Measurements from ENCODE around the gene SH3GLB2.

The SH3GLB2 gene

GRCh38 chr9:129012343-129012742, 15.8 kb downstream of the SH3GLB2 start:
- H4K20me1 ChIP-seq (ENCODE audit: insufficient read depth, low read length, poor library complexity, severe bottlenecking), result no peaks in the 10 kb centered on the region
- no peaks in the 10 kb centered on the region for H3F3A ChIP-seq (ENCODE audit: low read depth)
- H3K79me2 ChIP-seq (ENCODE audit: insufficient read depth, low read length), result no peaks in the 10 kb centered on the region
- H3K4me1 ChIP-seq (ENCODE audit: insufficient read depth, low read length, poor library complexity, severe bottlenecking), result no peaks in the 10 kb centered on the region
- TF ChIP-seq CTCF (conservative IDR thresholded peaks at IDR 0.05; ENCODE audit: low read length) (no peak), EZH2phosphoT487 (IDR thresholded peaks at IDR 0.05; ENCODE audit: borderline replicate concordance) (no peak)
- no peak overlapping the region for H3K9ac ChIP-seq (ENCODE audit: low read depth, low read length, poor library complexity, severe bottlenecking)
- H3K9me3 ChIP-seq (ENCODE audit: insufficient read depth, low read depth, low read length), result no peaks in the 10 kb centered on the region
- peaks cover 6% of the 10 kb centered on the region; the same call in 1 of the 2 replicates for H3K36me3 ChIP-seq (ENCODE audit: insufficient read depth, low read length)
- H3K9me2 ChIP-seq (replicated peaks; ENCODE audit: low read depth, low read length), result no peaks in the 10 kb centered on the region
- no peak overlapping the region for H2AFZ ChIP-seq (ENCODE audit: low read length)
- H3K4me3 ChIP-seq (ENCODE audit: low read length, poor library complexity, severe bottlenecking), result no peak overlapping the region
- no peaks in the 10 kb centered on the region for H3K27me3 ChIP-seq (ENCODE audit: insufficient read depth, low read length, poor library complexity, severe bottlenecking)
- no peak overlapping the region for H3K4me2 ChIP-seq (ENCODE audit: low read depth, low read length, poor library complexity, severe bottlenecking)

GRCh38 chr9:129011761-129012181, 16.4 kb downstream of the SH3GLB2 start:
- H3F3A ChIP-seq (ENCODE audit: low read depth), result no peaks in the 10 kb centered on the region
- no peak overlapping the region for H3K4me3 ChIP-seq (ENCODE audit: low read length, poor library complexity, severe bottlenecking)
- no peaks in the 10 kb centered on the region for H3K9me3 ChIP-seq (ENCODE audit: insufficient read depth, low read depth, low read length)
- no peaks in the 10 kb centered on the region for H3K79me2 ChIP-seq (ENCODE audit: insufficient read depth, low read length)
- no peaks in the 10 kb centered on the region for H3K4me1 ChIP-seq (ENCODE audit: insufficient read depth, low read length, poor library complexity, severe bottlenecking)
- H4K20me1 ChIP-seq (ENCODE audit: insufficient read depth, low read length, poor library complexity, severe bottlenecking), result no peaks in the 10 kb centered on the region
- peaks cover 10% of the 10 kb centered on the region; the same call in 1 of the 2 replicates for H3K36me3 ChIP-seq (ENCODE audit: insufficient read depth, low read length)
- H3K4me2 ChIP-seq (ENCODE audit: low read depth, low read length, poor library complexity, severe bottlenecking), result no peak overlapping the region
- TF ChIP-seq EZH2phosphoT487 (IDR thresholded peaks at IDR 0.05; ENCODE audit: borderline replicate concordance) (no peak), CTCF (conservative IDR thresholded peaks at IDR 0.05; ENCODE audit: low read length) (no peak)
- H3K9me2 ChIP-seq (replicated peaks; ENCODE audit: low read depth, low read length), result no peaks in the 10 kb centered on the region
- H2AFZ ChIP-seq (ENCODE audit: low read length), result no peak overlapping the region
- no peaks in the 10 kb centered on the region for H3K27me3 ChIP-seq (ENCODE audit: insufficient read depth, low read length, poor library complexity, severe bottlenecking)
- H3K9ac ChIP-seq (ENCODE audit: low read depth, low read length, poor library complexity, severe bottlenecking), result no peak overlapping the region

- no peaks in the 10 kb centered on the region for H3K79me2 ChIP-seq (ENCODE audit: insufficient read depth, low read length)
- H3F3A ChIP-seq (ENCODE audit: low read depth), result no peaks in the 10 kb centered on the region
- no peaks in the 10 kb centered on the region for H3K4me1 ChIP-seq (ENCODE audit: insufficient read depth, low read length, poor library complexity, severe bottlenecking)
- H3K36me3 ChIP-seq (ENCODE audit: insufficient read depth, low read length), result peaks cover 15% of the 10 kb centered on the region; the same call in 1 of the 2 replicates
- H4K20me1 ChIP-seq (ENCODE audit: insufficient read depth, low read length, poor library complexity, severe bottlenecking), result no peaks in the 10 kb centered on the region
- H3K27me3 ChIP-seq (ENCODE audit: insufficient read depth, low read length, poor library complexity, severe bottlenecking), result no peaks in the 10 kb centered on the region
- no peaks in the 10 kb centered on the region for H3K9me2 ChIP-seq (replicated peaks; ENCODE audit: low read depth, low read length)
- no peak overlapping the region for H2AFZ ChIP-seq (ENCODE audit: low read length)
- no peak overlapping the region for H3K4me3 ChIP-seq (ENCODE audit: low read length, poor library complexity, severe bottlenecking)
- H3K9ac ChIP-seq (ENCODE audit: low read depth, low read length, poor library complexity, severe bottlenecking), result no peak overlapping the region
- no peaks in the 10 kb centered on the region for H3K9me3 ChIP-seq (ENCODE audit: insufficient read depth, low read depth, low read length)
- TF ChIP-seq EZH2phosphoT487 (IDR thresholded peaks at IDR 0.05; ENCODE audit: borderline replicate concordance) (no peak), CTCF (conservative IDR thresholded peaks at IDR 0.05; ENCODE audit: low read length) (no peak)
- no peak overlapping the region for H3K4me2 ChIP-seq (ENCODE audit: low read depth, low read length, poor library complexity, severe bottlenecking)
Measured at GRCh38 chr9:129011170-129011569, 17.0 kb downstream of the SH3GLB2 start.
